HFF-Myc (cell line): ENCODE results near the gene PDE6C.

Experiments used
- DNase-seq: peaks from one replicate; pipeline ENCODE4 v3.0.0-alpha.2; 2011; ENCODE audit warnings: low read depth; ENCODE audit errors: extremely low read depth
- H3K4me3 ChIP-seq: replicated peaks from 2 replicates; pipeline ENCODE4 v1.5.1; 2011; ENCODE audit warnings: low read depth, mild to moderate bottlenecking, control low read depth, low read length
- TF ChIP-seq, protein P1 (sequence below): IDR thresholded peaks from 2 replicates; pipeline ENCODE4 v1.5.1; 2012; ENCODE audit warnings: mild to moderate bottlenecking, low read depth, low read length, control low read depth; ENCODE audit errors: missing control alignments

The PDE6C gene

DNA sequence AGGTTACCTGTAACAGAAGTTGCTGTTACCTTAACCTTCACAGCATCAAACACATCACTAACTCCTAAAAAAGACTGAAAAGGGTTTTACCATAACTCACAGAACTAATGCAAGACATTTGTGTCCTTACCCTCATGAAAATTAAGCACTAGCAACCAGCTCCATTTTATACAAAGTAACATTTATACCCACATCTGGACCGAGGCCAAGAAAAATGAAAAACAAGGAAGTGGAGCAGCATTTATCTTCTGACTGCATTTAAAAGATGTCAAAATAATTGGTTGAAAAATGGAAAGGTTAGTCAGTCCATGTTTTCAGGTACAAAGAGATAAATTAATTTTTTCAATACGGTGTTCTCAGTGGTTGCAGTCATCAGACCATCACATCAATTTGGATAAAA is 8.2 kb upstream of the PDE6C start:
- TF ChIP-seq, protein P1, sequence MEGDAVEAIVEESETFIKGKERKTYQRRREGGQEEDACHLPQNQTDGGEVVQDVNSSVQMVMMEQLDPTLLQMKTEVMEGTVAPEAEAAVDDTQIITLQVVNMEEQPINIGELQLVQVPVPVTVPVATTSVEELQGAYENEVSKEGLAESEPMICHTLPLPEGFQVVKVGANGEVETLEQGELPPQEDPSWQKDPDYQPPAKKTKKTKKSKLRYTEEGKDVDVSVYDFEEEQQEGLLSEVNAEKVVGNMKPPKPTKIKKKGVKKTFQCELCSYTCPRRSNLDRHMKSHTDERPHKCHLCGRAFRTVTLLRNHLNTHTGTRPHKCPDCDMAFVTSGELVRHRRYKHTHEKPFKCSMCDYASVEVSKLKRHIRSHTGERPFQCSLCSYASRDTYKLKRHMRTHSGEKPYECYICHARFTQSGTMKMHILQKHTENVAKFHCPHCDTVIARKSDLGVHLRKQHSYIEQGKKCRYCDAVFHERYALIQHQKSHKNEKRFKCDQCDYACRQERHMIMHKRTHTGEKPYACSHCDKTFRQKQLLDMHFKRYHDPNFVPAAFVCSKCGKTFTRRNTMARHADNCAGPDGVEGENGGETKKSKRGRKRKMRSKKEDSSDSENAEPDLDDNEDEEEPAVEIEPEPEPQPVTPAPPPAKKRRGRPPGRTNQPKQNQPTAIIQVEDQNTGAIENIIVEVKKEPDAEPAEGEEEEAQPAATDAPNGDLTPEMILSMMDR = no peak
- H3K4me3 ChIP-seq = no peak overlapping the region
- DNase-seq = no peak

DNA sequence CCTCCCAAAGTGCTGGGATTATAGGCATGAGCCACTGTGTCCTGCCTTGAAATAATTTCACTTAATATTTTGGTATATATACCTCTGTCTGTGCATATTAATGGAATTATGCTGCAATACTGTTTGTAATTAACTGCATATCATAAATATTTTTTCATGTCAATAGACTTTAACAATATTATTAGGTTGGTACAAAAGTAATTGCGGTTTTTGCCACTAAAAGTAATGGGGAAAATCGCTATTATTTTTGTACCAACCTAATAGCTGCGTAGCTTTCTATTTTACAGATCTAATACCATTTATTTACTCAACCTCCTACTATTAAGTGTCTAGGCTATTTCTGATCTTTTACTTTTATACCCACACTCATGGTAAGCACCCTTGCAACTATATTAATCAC is 3.9 kb upstream of the PDE6C start:
- DNase-seq = no peak
- no peak overlapping the region for H3K4me3 ChIP-seq
- TF ChIP-seq, protein P1 = no peak

DNA sequence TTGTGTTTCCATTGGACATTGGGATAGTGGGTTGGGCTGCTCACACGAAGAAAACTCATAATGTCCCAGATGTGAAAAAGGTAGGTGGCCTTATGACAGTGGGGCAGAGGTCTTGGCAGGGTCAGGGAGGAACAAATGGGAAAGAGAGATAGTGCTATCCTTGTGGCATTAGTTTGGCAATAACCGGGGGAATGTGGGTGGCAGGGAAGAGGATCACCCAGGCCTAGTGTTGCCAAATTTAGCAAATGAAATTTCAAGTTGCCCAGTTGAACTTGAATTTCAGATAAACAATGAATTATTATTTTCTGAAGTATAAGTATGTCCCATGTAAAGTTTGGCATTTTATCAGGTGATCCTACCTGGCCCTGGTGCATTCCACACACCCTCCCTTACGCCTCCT is 789 bp downstream of the PDE6C start:
- H3K4me3 ChIP-seq = no peak overlapping the region
- TF ChIP-seq, protein P1 = no peak
- DNase-seq = no peak

DNA sequence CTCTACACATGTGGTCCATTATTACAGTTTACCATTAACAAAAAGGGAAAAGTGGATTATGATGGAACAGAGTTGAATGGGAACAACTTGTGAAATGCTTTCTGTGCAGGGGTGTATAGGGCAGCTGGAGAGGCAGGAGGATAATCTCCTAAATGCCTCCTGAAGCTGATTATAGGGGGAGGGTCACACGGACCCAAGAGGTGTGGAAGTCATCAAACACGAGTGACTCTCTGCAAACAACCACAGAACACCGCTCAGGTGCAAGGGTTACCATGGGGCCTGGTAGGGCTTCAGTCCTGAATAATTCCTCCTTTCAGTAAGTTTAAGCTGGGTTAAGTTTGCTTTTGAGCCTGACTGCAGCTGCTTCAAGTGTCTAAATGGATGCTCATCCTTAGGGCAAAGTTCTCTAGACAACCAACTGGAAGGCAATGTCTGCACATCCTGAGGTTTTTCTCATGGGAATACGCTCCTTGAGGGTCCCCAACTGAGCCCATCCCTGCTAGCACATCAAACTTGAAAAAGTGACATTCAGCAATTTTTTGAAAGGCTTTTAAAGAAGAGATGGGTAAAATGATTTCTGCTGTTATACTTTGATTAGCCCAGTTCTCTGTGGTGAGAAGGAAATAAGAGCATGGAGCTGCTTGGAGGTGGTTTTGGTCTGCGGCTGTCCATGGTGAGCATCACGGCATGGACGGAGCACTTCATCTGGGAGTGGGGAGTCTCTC is 1.9 kb downstream of the PDE6C start:
- DNase-seq = no peak
- TF ChIP-seq, protein P1 = no peak
- H3K4me3 ChIP-seq = no peak overlapping the region

DNA sequence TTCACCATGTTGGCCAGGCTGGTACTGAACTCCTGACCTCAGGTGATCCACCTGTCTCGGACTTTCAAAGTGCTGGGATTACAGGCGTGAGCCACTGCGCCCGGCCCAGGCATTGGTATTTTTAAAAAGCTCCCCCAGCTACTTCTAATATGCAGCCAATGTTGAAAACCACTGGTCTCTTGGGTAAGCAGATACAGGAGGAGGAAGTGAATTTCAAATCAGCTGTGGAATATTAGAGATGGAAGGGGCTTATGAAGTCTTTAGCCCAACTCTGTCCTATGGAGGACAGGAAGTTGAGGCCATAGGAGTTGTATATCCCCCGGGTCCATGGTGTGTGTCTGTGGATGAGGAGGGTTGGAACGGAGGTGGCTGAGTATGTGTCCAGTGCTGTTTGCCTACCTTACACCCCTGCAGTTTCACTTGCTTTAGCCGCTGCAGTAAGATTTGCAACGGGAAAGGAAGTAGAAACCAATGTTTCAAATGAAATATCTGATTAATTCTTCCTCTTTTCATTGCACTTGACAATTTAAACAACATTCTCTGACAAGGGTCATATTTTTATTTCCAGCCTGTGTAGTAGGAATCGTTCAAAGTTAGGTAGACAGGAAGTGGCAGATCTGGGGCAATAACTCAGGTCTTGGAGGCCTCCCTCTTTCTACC is 3.4 kb downstream of the PDE6C start:
- TF ChIP-seq, protein P1 = no peak
- H3K4me3 ChIP-seq = no peak overlapping the region

DNA sequence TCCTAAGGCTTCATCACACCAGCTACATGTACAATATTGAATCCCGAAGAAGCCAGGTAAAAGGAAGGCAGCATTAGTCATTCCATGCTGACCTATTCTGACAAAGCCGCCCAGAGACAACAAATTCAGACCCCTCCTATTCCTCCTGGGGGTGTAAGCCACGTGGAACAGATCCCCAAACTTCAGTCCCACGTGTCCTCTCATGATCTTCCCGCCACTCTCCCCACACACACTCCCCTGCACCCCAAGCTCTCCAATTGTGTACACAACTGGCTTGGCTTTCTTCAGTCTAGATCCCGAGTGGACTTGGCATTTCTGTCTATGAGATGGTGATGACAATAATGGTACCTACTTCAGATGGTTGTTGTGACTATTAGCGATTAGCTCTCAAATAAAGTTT is 8.6 kb downstream of the PDE6C start:
- TF ChIP-seq, protein P1 = no peak
- no peak overlapping the region for H3K4me3 ChIP-seq
- DNase-seq = no peak

More for the DNA sequence above, 3.4 kb downstream of the PDE6C start:
- no peak for DNase-seq
